Astrocyte of the spinal cord (primary cell): ENCODE results near the gene RPS6KB1.
A peak's percentile ranks its signal among the peaks of the same experiment; 100 is the strongest.
"Not testable (repeated sequence)": the region's sequence is repeated elsewhere in the genome, so short reads cannot be mapped to it uniquely, and the experiment has no call there.

Experiments
- DNase-seq: peaks from one replicate; pipeline ENCODE4 v3.0.0; 2011; ENCODE audit warnings: low read depth, low spot score
- H3K4me3 ChIP-seq: 2 replicates; pipeline ENCODE4 v1.5.1; 2011; ENCODE audit warnings: low read depth, mild to moderate bottlenecking, low read length, moderate library complexity
- CTCF ChIP-seq: IDR thresholded peaks from 2 replicates; pipeline ENCODE4 v1.5.1; 2012; ENCODE audit warnings: low read depth, mild to moderate bottlenecking, low read length, inconsistent platforms
- in situ Hi-C: cut with HindIII; loops from 2 replicates; pipeline ENCODE4 v1.10.0; 2017; ENCODE audit warnings: low sequenced_read_pairs

RPS6KB1 gene

GRCh38 chr17:59851439-59852375 lies 41.2 kb upstream of the RPS6KB1 start:
- DNase-seq = peak; percentile 90
- H3K4me3 ChIP-seq = no peak overlapping the region
- in situ Hi-C loops = no loop called here
- no peak for TF ChIP-seq CTCF

- in situ Hi-C loops, H3K4me3 ChIP-seq, DNase-seq: not testable (repeated sequence)
Observed at GRCh38 chr17:59852847-59853167, 40.1 kb upstream of the RPS6KB1 start.

GRCh38 chr17:59853168-59853918 lies 39.6 kb upstream of the RPS6KB1 start:
- in situ Hi-C loops = no loop called here
- peak; percentile 97 for DNase-seq
- no peak overlapping the region for H3K4me3 ChIP-seq
- TF ChIP-seq CTCF = peak; percentile 64

- DNase-seq, in situ Hi-C loops, H3K4me3 ChIP-seq: not testable (repeated sequence)
Observed at GRCh38 chr17:59853919-59854729, 38.8 kb upstream of the RPS6KB1 start.

GRCh38 chr17:59856859-59857794 lies 35.8 kb upstream of the RPS6KB1 start:
- no peak overlapping the region for H3K4me3 ChIP-seq
- no peak for TF ChIP-seq CTCF
- in situ Hi-C loops = no loop called here
- no peak for DNase-seq

GRCh38 chr17:59858167-59858816 lies 34.6 kb upstream of the RPS6KB1 start:
- TF ChIP-seq CTCF = no peak
- H3K4me3 ChIP-seq = no peak overlapping the region
- peak; percentile 27 for DNase-seq
- in situ Hi-C loops = no loop called here
